Esophagus muscularis mucosa (tissue), 4 donors: ENCODE results near the gene ANO10. TPM values are rescaled to one million over a fixed set of nuclear protein-coding genes. Genes with fewer than 3 reads are reported as not detected.

Experiments used
- DNase-seq: peaks from one replicate; pipeline ENCODE4 v3.0.0-alpha.2; 2017; ENCODE audit errors: extremely low spot score
- H3K27ac ChIP-seq, 4 donors: fragments of 200-600 bp; sonication (generic); replicated peaks in 1 of 4; 1 replicate in 3 of 4; 2 replicates in 1 of 4; pipeline ENCODE4 v1.5.1; 2016 to 2019; ENCODE audit warnings: mild to moderate bottlenecking in 1 of 4
- H3K27me3 ChIP-seq, 4 donors: fragments of 200-600 bp; sonication (generic); one replicate each; pipeline versions ENCODE4 v1.5.1 to v1.6.0; 2016 to 2019
- H3K36me3 ChIP-seq, 4 donors: fragments of 200-600 bp; sonication (generic); one replicate each; pipeline ENCODE4 v1.5.1; 2016 to 2019
- H3K4me1 ChIP-seq, 4 donors: fragments of 200-600 bp; sonication (generic); one replicate each; pipeline ENCODE4 v1.5.1; 2016 to 2019
- H3K4me3 ChIP-seq, 4 donors: fragments of 200-600 bp; sonication (generic); 1 replicate in 2 of 4; 2 replicates in 2 of 4; pipeline ENCODE4 v1.5.1; 2016 to 2019; ENCODE audit warnings: mild to moderate bottlenecking in 4 of 4, moderate library complexity in 1 of 4
- H3K9me3 ChIP-seq, 4 donors: fragments of 200-600 bp; sonication (generic); 1 replicate in 3 of 4; 2 replicates in 1 of 4; pipeline ENCODE4 v1.5.1; 2016 to 2019
- CTCF ChIP-seq, 3 experiments: fragments of 200-600 bp in 2 of 3; fragments of 450-650 bp in 1 of 3; sonication (generic) in 2 of 3; IDR thresholded peaks; one replicate each; pipeline ENCODE4 v1.5.1; 2017 to 2019; ENCODE audit warnings: antibody characterized with exemption in 3 of 3, mild to moderate bottlenecking in 2 of 3, moderate library complexity in 1 of 3
- EP300 ChIP-seq: sonication (generic); formaldehyde crosslinking; IDR thresholded peaks from one replicate; pipeline ENCODE4 v1.6.1; 2017; ENCODE audit warnings: antibody characterized with exemption
- POLR2A ChIP-seq: fragments of 450-650 bp; IDR thresholded peaks from one replicate; pipeline ENCODE4 v1.6.1; 2017; ENCODE audit warnings: antibody characterized with exemption, moderate library complexity, mild to moderate bottlenecking, low read depth
- POLR2AphosphoS5 ChIP-seq, 2 donors: sonication (generic); formaldehyde crosslinking; IDR thresholded peaks; one replicate each; pipeline ENCODE4 v1.6.1; 2017; ENCODE audit warnings: antibody characterized with exemption in 2 of 2
- WGBS: methylation state at CpG from one replicate; pipeline ENCODE4 v1.1.5; 2018; 5-methylcytosine and 5-hydroxymethylcytosine counted together
- intact Hi-C: fragments of 100-400 bp; cut with DNase I; formaldehyde crosslinking; loops from one replicate; pipeline ENCODE4 v1.15.1; 2023
- total RNA-seq, 4 donors: library from RNA; depleted of rRNA; stranded (reverse); fragments of >200 nt; gene quantifications; one replicate each; pipeline versions ENCODE4 v1.1.0 to v1.2.1, GENCODE V29; 2016

ANO10 gene
- total RNA-seq, 4 donors from 2014 or later: 19.2 to 26.2 (median 24.0) TPM

- Histone ChIP-seq H3K36me3 (peaks cover 32 to 76% (median 66%) of the 10 kb centered on the region in 4 donors), H3K4me1 (peaks cover 0 to 5% (median 0%) of the 10 kb centered on the region in 4 donors), H3K9me3 (peaks cover 0 to 21% (median 16%) of the 10 kb centered on the region in 4 donors), H3K27ac (no peak overlapping the region), H3K27me3 (no peaks in the 10 kb centered on the region), H3K4me3 (no peak overlapping the region)
- 86% methylated on average over 4 of the region's 4 CpGs for WGBS
- no peak for DNase-seq
- TF ChIP-seq CTCF (IDR thresholded peaks at IDR 0.05) (no peak), POLR2AphosphoS5 (IDR thresholded peaks at IDR 0.05) (no peak), POLR2A (no peak), EP300 (no peak)
- intact Hi-C loops: no loop called here
Observed at GRCh38 chr3:43348852-43349574, 272.8 kb downstream of the ANO10 start.

- Histone ChIP-seq H3K4me1 (peaks cover 0 to 8% (median 0%) of the 10 kb centered on the region in 4 donors), H3K36me3 (peaks cover 39 to 83% (median 71%) of the 10 kb centered on the region in 4 donors)
- TF ChIP-seq POLR2A (no peak), POLR2AphosphoS5 (IDR thresholded peaks at IDR 0.05) (no peak), CTCF (IDR thresholded peaks at IDR 0.05) (no peak), EP300 (no peak)
Observed at GRCh38 chr3:43348350-43348749, 273.5 kb downstream of the ANO10 start.

GRCh38 chr3:43347774-43348173 is 274.0 kb downstream of the ANO10 start:
- no peak overlapping the region for H3K27ac ChIP-seq
- no peak for DNase-seq
- peaks cover 0 to 10% (median 0%) of the 10 kb centered on the region in 4 donors for H3K4me1 ChIP-seq
- intact Hi-C loops: no loop called here
- TF ChIP-seq EP300 (no peak), CTCF (IDR thresholded peaks at IDR 0.05) (no peak), POLR2AphosphoS5 (IDR thresholded peaks at IDR 0.05) (no peak), POLR2A (no peak)
- no peak overlapping the region for H3K4me3 ChIP-seq
- no peaks in the 10 kb centered on the region for H3K27me3 ChIP-seq
- WGBS: over 99% methylated on average over 18 of the region's 20 CpGs
- H3K36me3 ChIP-seq: peaks cover 45 to 89% (median 74%) of the 10 kb centered on the region in 4 donors
- peaks cover 0 to 9% (median 5%) of the 10 kb centered on the region in 4 donors for H3K9me3 ChIP-seq

More at GRCh38 chr3:43348350-43348749, 273.5 kb downstream of the ANO10 start:
- Histone ChIP-seq H3K27ac (no peak overlapping the region), H3K27me3 (no peaks in the 10 kb centered on the region), H3K9me3 (peaks cover 0 to 15% (median 9%) of the 10 kb centered on the region in 4 donors), H3K4me3 (no peak overlapping the region)
- intact Hi-C loops: no loop called here
- DNase-seq: no peak
- 92% methylated on average over 11 of the region's 11 CpGs for WGBS

- Histone ChIP-seq H3K4me1 (peaks cover 0 to 10% (median 0%) of the 10 kb centered on the region in 4 donors), H3K27ac (no peak overlapping the region), H3K4me3 (no peak overlapping the region), H3K27me3 (no peaks in the 10 kb centered on the region), H3K36me3 (peaks cover 48 to 95% (median 80%) of the 10 kb centered on the region in 4 donors), H3K9me3 (peaks cover 0 to 3% (median 0%) of the 10 kb centered on the region in 4 donors)
- 89% methylated on average over 14 of the region's 14 CpGs for WGBS
- intact Hi-C loops: no loop called here
- no peak for TF ChIP-seq EP300
- DNase-seq: no peak
Observed at GRCh38 chr3:43346978-43347749, 274.6 kb downstream of the ANO10 start.

- peaks cover 50 to 98% (median 87%) of the 10 kb centered on the region in 4 donors for H3K36me3 ChIP-seq
- peaks cover 0 to 10% (median 0%) of the 10 kb centered on the region in 4 donors for H3K4me1 ChIP-seq
- no peak for DNase-seq
- TF ChIP-seq POLR2AphosphoS5 (IDR thresholded peaks at IDR 0.05) (no peak), POLR2A (no peak), CTCF (IDR thresholded peaks at IDR 0.05) (no peak), EP300 (no peak)
- H3K9me3 ChIP-seq: no peaks in the 10 kb centered on the region
- intact Hi-C loops: no loop called here
- no peaks in the 10 kb centered on the region for H3K27me3 ChIP-seq
- WGBS: 84% methylated on average over 6 of the region's 6 CpGs
- H3K27ac ChIP-seq: no peak overlapping the region
- no peak overlapping the region for H3K4me3 ChIP-seq
Observed at GRCh38 chr3:43345877-43346276, 275.9 kb downstream of the ANO10 start.
